ENCODE measurements around the gene LILRA5.
"Not testable (repeated sequence)": the region's sequence is repeated elsewhere in the genome, so short reads cannot be mapped to it uniquely, and the experiment has no call there.

GRCh38 chr19:54280441-54280840, 32.5 kb downstream of the LILRA5 start:
- not testable (repeated sequence) for TF ChIP-seq POLR2A, CTCF (IDR thresholded peaks at IDR 0.05)

Data from ovary (tissue), 3 donors.